ENCODE results near the gene FKBP5.
"Not testable (repeated sequence)": the region's sequence is repeated elsewhere in the genome, so short reads cannot be mapped to it uniquely, and the experiment has no call there.

FKBP5 gene

DNA sequence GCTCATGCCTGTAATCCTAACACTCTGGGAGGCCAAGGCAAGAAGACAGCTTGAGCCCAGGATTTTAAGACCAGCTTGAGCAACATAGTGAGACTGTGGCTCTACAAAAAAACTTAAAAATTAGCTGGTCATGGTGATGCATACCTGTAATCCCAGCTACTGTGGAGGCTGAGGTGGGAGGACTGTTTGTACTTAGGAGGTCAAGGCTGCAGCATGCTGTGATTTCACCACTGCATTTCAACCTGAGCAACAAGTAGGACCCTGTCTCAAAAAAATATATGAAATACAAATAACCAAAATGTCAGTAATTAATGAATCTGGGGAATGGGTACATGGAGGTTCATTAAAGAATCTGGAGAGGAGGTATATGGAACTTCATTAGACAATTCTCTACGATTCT, 9.9 kb downstream of the FKBP5 start:
- Histone ChIP-seq H3K27ac (ENCODE audit: low read depth, low read length) (no peak overlapping the region), H3K9me3 (ENCODE audit: control insufficient read depth in 1 of 2, low read length in 2 of 2) (no peaks in the 10 kb centered on the region), H3K36me3 (ENCODE audit: control insufficient read depth in 1 of 2, insufficient read depth in 2 of 2, low read length in 2 of 2) (peaks cover 0 to 2% of the 10 kb centered on the region in 2 donors), H3K4me3 (ENCODE audit: low read depth in 1 of 2, low read length in 2 of 2) (no peak overlapping the region), H3K27me3 (ENCODE audit: control insufficient read depth in 1 of 2, insufficient read depth in 2 of 2, low read length in 2 of 2) (no peaks in the 10 kb centered on the region), H3K4me1 (ENCODE audit: control insufficient read depth in 1 of 2, insufficient read depth in 2 of 2, low read length in 2 of 2) (peaks cover 3 to 8% of the 10 kb centered on the region in 2 donors), H3K9ac (ENCODE audit: low read depth in 1 of 2, low read length in 2 of 2) (no peak overlapping the region)

DNA sequence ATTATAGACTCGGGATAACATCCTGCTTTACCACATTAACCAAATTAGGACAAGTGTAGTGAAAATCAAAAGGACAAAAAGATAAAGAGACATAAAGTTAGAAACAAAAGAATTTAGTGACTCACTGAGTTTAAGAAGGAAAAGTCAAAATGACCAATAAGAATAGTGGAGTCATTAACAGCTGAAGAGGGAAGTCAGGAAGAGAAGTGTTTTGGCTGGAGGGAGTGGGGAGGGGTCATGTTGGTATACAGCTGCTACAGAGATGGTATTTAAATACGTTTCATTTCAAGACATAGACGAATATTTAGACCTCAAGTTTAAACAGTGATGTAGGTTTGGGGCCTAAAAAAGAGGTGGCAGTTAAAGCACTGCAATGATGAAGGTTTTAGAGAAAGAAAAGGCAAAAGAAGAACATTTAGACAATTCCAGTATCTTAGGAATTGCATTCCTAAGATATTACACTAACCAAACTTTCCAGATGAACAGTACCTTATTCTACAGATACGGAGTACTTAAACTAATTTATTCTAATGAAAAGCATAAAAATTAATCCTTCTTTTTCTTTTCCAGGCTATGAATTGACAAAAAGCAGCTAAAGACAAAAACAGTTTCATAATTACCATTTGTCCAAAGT, 10.6 kb downstream of the FKBP5 start:
- Histone ChIP-seq H3K9me3 (ENCODE audit: control insufficient read depth in 1 of 2, low read length in 2 of 2) (no peaks in the 10 kb centered on the region), H3K27me3 (ENCODE audit: control insufficient read depth in 1 of 2, insufficient read depth in 2 of 2, low read length in 2 of 2) (no peaks in the 10 kb centered on the region), H3K36me3 (ENCODE audit: control insufficient read depth in 1 of 2, insufficient read depth in 2 of 2, low read length in 2 of 2) (peaks cover 0 to 2% of the 10 kb centered on the region in 2 donors), H3K4me1 (ENCODE audit: control insufficient read depth in 1 of 2, insufficient read depth in 2 of 2, low read length in 2 of 2) (peaks cover 3 to 8% of the 10 kb centered on the region in 2 donors), H3K27ac (ENCODE audit: low read depth, low read length) (no peak overlapping the region), H3K4me3 (ENCODE audit: low read depth in 1 of 2, low read length in 2 of 2) (no peak overlapping the region), H3K9ac (ENCODE audit: low read depth in 1 of 2, low read length in 2 of 2) (no peak overlapping the region)

DNA sequence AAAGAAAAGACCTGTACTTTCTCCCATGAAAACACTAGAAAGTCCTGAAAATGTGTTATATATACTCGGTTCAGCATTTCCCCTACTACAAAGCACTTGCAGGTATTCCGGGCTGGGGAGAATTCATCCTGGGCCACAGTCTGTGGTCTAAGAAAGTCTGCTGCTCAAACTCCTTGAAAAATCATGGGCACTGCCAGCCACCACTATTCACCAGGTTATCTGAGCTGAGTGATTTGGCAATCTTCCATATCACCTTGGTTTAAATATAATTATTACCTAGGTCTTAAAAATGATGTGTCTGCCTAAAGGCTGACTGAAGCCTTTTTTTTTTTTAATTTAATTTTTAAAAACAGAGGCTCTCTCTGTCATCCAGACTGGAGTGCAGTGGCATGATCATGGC, 11.3 kb downstream of the FKBP5 start:
- peaks cover 3 to 8% of the 10 kb centered on the region in 2 donors for H3K4me1 ChIP-seq (ENCODE audit: control insufficient read depth in 1 of 2, insufficient read depth in 2 of 2, low read length in 2 of 2)
- peaks cover 0 to 2% of the 10 kb centered on the region in 2 donors for H3K36me3 ChIP-seq (ENCODE audit: control insufficient read depth in 1 of 2, insufficient read depth in 2 of 2, low read length in 2 of 2)
- H3K9ac ChIP-seq (ENCODE audit: low read depth in 1 of 2, low read length in 2 of 2), result no peak overlapping the region
- no peaks in the 10 kb centered on the region for H3K9me3 ChIP-seq (ENCODE audit: control insufficient read depth in 1 of 2, low read length in 2 of 2)
- H3K27me3 ChIP-seq (ENCODE audit: control insufficient read depth in 1 of 2, insufficient read depth in 2 of 2, low read length in 2 of 2), result no peaks in the 10 kb centered on the region
- H3K4me3 ChIP-seq (ENCODE audit: low read depth in 1 of 2, low read length in 2 of 2), result no peak overlapping the region
- H3K27ac ChIP-seq (ENCODE audit: low read depth, low read length), result no peak overlapping the region

DNA sequence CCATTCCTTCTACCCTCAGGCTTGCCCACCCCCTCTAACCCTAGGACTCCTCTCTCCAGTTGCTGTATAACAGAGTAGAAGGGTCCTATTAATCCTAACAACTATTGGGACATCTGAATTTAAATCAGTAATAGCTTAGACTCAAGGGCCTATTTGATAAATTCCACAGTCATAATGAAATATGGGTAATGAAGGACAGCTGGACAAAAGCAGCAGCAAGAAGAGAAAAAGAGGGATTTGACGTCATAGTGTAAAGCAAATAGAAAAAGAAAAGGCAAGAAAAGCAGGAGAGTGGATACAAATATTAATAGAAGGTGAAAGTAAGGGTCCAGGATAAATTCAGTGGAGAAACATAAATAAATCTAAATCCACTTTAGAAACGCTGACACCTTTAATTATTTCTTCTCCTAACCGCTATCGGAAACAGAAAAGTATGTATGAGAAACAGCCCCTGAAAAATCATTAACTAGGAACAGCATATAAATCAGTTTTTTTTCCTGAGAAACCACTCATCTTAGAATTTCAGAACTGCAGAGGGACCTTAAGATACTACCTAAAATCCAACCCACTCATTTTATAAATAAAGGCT, 12.8 kb downstream of the FKBP5 start:
- Histone ChIP-seq H3K9me3 (ENCODE audit: control insufficient read depth in 1 of 2, low read length in 2 of 2) (no peaks in the 10 kb centered on the region), H3K36me3 (ENCODE audit: control insufficient read depth in 1 of 2, insufficient read depth in 2 of 2, low read length in 2 of 2) (peaks cover 0 to 2% of the 10 kb centered on the region in 2 donors), H3K9ac (ENCODE audit: low read depth in 1 of 2, low read length in 2 of 2) (no peak overlapping the region), H3K4me1 (ENCODE audit: control insufficient read depth in 1 of 2, insufficient read depth in 2 of 2, low read length in 2 of 2) (peaks cover 3 to 8% of the 10 kb centered on the region in 2 donors), H3K27ac (ENCODE audit: low read depth, low read length) (no peak overlapping the region), H3K27me3 (ENCODE audit: control insufficient read depth in 1 of 2, insufficient read depth in 2 of 2, low read length in 2 of 2) (no peaks in the 10 kb centered on the region), H3K4me3 (ENCODE audit: low read depth in 1 of 2, low read length in 2 of 2) (no peak overlapping the region)

DNA sequence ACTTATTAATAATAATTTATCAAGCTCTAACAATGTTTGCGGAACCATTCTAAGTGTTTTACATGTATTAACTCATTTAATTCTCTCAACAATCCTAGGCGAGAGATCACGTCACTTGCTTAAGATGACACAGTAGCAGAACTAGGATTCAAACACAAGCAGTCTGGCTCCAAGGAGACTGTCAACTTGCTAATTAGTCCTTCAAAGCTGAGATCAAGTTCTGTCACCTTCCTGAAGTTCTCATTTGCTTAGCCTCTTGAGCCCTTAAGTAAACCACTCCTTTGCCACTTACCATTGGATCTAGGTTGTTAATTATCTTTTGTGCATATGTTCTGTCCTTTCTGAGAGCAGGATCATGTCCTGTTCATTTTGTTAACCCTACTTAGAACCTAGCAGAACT, 14.1 kb downstream of the FKBP5 start:
- H3K4me3 ChIP-seq (ENCODE audit: low read depth in 1 of 2, low read length in 2 of 2), result no peak overlapping the region
- no peaks in the 10 kb centered on the region for H3K9me3 ChIP-seq (ENCODE audit: control insufficient read depth in 1 of 2, low read length in 2 of 2)
- H3K4me1 ChIP-seq (ENCODE audit: control insufficient read depth in 1 of 2, insufficient read depth in 2 of 2, low read length in 2 of 2), result peaks cover 3 to 11% of the 10 kb centered on the region in 2 donors
- no peaks in the 10 kb centered on the region for H3K36me3 ChIP-seq (ENCODE audit: control insufficient read depth in 1 of 2, insufficient read depth in 2 of 2, low read length in 2 of 2)
- H3K9ac ChIP-seq (ENCODE audit: low read depth in 1 of 2, low read length in 2 of 2), result no peak overlapping the region
- no peaks in the 10 kb centered on the region for H3K27me3 ChIP-seq (ENCODE audit: control insufficient read depth in 1 of 2, insufficient read depth in 2 of 2, low read length in 2 of 2)
- no peak overlapping the region for H3K27ac ChIP-seq (ENCODE audit: low read depth, low read length)

DNA sequence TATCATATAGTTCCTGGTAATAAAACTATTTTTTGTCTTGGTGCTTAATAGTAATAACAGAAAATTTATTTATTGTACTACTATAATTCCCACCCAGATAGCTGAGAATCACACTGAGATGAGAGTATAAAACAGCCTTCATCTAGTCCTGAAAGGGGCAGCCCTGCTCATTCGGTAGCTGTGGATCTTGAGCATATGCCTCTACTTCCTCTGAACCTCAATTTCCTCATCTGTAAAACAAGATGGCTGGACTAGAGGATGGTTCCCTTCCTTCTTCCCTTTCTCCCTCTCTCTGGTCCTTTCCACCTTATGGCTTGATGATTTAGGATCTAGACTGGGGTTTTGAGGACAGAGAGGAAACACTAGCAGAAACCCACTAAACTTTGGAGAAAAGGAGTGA, 15.0 kb downstream of the FKBP5 start:
- H3K4me1 ChIP-seq (ENCODE audit: control insufficient read depth in 1 of 2, insufficient read depth in 2 of 2, low read length in 2 of 2), result peaks cover 7 to 18% of the 10 kb centered on the region in 2 donors
- no peaks in the 10 kb centered on the region for H3K36me3 ChIP-seq (ENCODE audit: control insufficient read depth in 1 of 2, insufficient read depth in 2 of 2, low read length in 2 of 2)
- H3K4me3 ChIP-seq (ENCODE audit: low read depth in 1 of 2, low read length in 2 of 2), result no peak overlapping the region
- H3K9ac ChIP-seq (ENCODE audit: low read depth in 1 of 2, low read length in 2 of 2), result no peak overlapping the region
- no peaks in the 10 kb centered on the region for H3K9me3 ChIP-seq (ENCODE audit: control insufficient read depth in 1 of 2, low read length in 2 of 2)
- H3K27me3 ChIP-seq (ENCODE audit: control insufficient read depth in 1 of 2, insufficient read depth in 2 of 2, low read length in 2 of 2), result no peaks in the 10 kb centered on the region
- no peak overlapping the region for H3K27ac ChIP-seq (ENCODE audit: low read depth, low read length)

DNA sequence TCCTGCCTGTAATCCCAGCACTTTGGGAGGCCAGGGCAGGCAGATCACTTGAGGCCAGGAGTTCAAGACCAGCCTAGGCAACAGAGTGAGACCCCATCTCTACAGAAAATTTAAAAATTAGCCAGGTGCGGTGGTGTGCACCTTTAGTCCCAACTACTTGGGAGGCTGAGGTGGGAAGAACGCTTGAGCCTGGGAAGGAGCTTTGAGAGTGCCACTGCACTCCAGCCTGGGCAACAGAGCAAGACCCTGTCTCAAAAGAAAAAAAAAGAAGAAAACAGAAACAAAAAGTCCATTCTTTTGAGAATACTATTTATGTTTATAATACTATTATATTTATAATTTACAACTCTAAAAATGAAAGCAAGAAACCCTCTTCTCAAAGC, 15.4 kb downstream of the FKBP5 start:
- H3K27ac ChIP-seq (ENCODE audit: low read depth, low read length); H3K27me3 ChIP-seq (ENCODE audit: control insufficient read depth in 1 of 2, insufficient read depth in 2 of 2, low read length in 2 of 2); H3K36me3 ChIP-seq (ENCODE audit: control insufficient read depth in 1 of 2, insufficient read depth in 2 of 2, low read length in 2 of 2); H3K9me3 ChIP-seq (ENCODE audit: control insufficient read depth in 1 of 2, low read length in 2 of 2); H3K9ac ChIP-seq (ENCODE audit: low read depth in 1 of 2, low read length in 2 of 2); H3K4me3 ChIP-seq (ENCODE audit: low read depth in 1 of 2, low read length in 2 of 2): not testable (repeated sequence)
- H3K4me1 ChIP-seq (ENCODE audit: control insufficient read depth in 1 of 2, insufficient read depth in 2 of 2, low read length in 2 of 2), result peaks cover 7 to 16% of the 10 kb centered on the region in 2 donors

DNA sequence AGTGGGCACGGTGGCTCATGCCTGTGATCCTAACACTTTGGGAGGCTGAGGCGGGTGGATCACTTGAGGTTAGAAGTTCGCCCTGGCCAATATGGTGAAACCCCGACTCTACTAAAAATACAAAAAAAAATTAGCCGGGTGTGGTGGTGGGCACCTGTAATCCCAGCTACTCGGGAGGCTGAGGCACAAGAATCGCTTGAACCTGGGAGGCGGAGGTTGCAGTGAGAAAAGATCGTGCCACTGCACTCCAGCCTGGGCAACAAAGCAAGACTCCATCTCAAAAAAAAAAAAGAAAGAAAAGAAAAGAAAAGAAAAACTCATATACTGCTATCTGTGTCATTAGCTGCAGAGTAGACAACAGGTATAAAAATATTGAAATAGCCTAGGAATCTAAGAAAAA, 18.3 kb downstream of the FKBP5 start:
- not testable (repeated sequence) for H3K9ac ChIP-seq (ENCODE audit: low read depth in 1 of 2, low read length in 2 of 2); H3K4me3 ChIP-seq (ENCODE audit: low read depth in 1 of 2, low read length in 2 of 2); H3K9me3 ChIP-seq (ENCODE audit: control insufficient read depth in 1 of 2, low read length in 2 of 2); H3K27me3 ChIP-seq (ENCODE audit: control insufficient read depth in 1 of 2, insufficient read depth in 2 of 2, low read length in 2 of 2); H3K4me1 ChIP-seq (ENCODE audit: control insufficient read depth in 1 of 2, insufficient read depth in 2 of 2, low read length in 2 of 2); H3K36me3 ChIP-seq (ENCODE audit: control insufficient read depth in 1 of 2, insufficient read depth in 2 of 2, low read length in 2 of 2); H3K27ac ChIP-seq (ENCODE audit: low read depth, low read length)

DNA sequence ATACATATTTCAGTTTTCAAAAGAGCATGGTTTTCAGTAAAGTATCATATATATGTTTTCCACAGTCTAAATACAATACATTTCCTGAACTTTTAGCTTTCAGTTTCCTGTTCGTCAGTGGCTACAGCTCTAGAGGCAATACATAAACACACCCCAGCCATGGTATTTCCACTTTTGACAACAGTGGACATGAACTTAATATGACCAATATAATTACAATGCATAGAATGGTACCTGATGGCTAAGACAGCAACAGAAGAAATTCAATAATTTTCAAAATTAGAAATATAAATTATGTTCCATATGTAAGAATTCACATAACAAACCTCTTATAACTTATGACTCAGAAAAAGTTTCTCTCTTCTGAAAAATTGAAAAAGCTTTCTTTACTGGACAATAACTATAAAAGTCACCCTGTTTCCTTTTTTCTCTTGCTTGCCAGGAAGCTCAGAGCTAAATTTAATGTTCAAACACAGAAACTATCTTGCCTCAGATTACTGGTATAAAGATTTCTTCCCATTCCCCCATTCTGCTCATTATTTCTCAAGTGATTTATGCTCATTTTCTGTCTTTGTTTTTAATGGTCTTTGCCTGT, 19.2 kb downstream of the FKBP5 start:
- no peak overlapping the region for H3K27ac ChIP-seq (ENCODE audit: low read depth, low read length)
- H3K9me3 ChIP-seq (ENCODE audit: control insufficient read depth in 1 of 2, low read length in 2 of 2), result no peaks in the 10 kb centered on the region
- H3K4me1 ChIP-seq (ENCODE audit: control insufficient read depth in 1 of 2, insufficient read depth in 2 of 2, low read length in 2 of 2), result peaks cover 8 to 9% of the 10 kb centered on the region in 2 donors
- H3K4me3 ChIP-seq (ENCODE audit: low read depth in 1 of 2, low read length in 2 of 2), result peak overlapping the region; percentile 34 to 46
- no peaks in the 10 kb centered on the region for H3K27me3 ChIP-seq (ENCODE audit: control insufficient read depth in 1 of 2, insufficient read depth in 2 of 2, low read length in 2 of 2)
- H3K36me3 ChIP-seq (ENCODE audit: control insufficient read depth in 1 of 2, insufficient read depth in 2 of 2, low read length in 2 of 2), result no peaks in the 10 kb centered on the region
- peak overlapping the region in 1 of 2 donors; percentile 15 for H3K9ac ChIP-seq (ENCODE audit: low read depth in 1 of 2, low read length in 2 of 2)

DNA sequence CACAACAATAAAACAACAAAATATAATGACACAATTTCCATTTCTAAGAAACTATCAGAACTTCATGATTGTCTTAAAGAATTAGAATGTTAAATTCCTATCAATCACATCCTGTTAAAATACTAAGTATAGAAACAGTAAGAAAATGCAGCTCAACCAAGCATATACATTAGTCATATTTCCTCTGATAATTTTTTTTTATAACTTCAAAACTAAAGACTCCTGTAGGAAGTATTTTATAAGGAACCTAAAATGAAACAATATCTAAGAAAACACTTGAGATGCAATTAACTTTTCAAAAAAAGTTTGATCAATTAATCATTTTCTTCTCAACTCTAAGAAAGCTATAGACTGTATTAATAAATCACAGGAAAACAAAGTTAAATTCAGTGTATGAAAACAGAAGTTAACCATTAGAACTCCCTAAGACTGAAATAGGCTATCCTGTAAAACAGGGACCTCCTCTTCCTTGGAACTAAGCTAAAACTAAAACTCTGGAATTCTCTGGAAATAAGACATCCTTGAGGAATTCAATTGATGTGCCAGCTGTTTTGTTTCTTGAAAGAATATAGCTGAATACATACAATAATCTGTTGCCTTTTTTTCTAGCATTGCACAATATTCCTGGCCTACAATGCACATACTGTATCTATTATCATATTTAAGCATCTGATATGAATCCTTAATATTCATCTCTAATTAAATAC, 19.8 kb downstream of the FKBP5 start:
- Histone ChIP-seq H3K4me1 (ENCODE audit: control insufficient read depth in 1 of 2, insufficient read depth in 2 of 2, low read length in 2 of 2) (peaks cover 8 to 9% of the 10 kb centered on the region in 2 donors), H3K27ac (ENCODE audit: low read depth, low read length) (no peak overlapping the region), H3K36me3 (ENCODE audit: control insufficient read depth in 1 of 2, insufficient read depth in 2 of 2, low read length in 2 of 2) (no peaks in the 10 kb centered on the region), H3K9me3 (ENCODE audit: control insufficient read depth in 1 of 2, low read length in 2 of 2) (no peaks in the 10 kb centered on the region), H3K27me3 (ENCODE audit: control insufficient read depth in 1 of 2, insufficient read depth in 2 of 2, low read length in 2 of 2) (no peaks in the 10 kb centered on the region), H3K4me3 (ENCODE audit: low read depth in 1 of 2, low read length in 2 of 2) (peak overlapping the region; percentile 34 to 46), H3K9ac (ENCODE audit: low read depth in 1 of 2, low read length in 2 of 2) (peak overlapping the region in 1 of 2 donors; percentile 15)

All from duodenal mucosa (tissue), 2 donors.